GM18517 (cell line): ENCODE data around the gene SUPT5H.

Experiments used
- ATAC-seq: cut with Tn5 transposase; IDR thresholded peaks from one replicate; pipeline ENCODE4 v1.9.1; 2021; ENCODE audit warnings: mild to moderate bottlenecking, moderate library complexity; ENCODE audit not compliant: unreplicated experiment

Gene SUPT5H

GRCh38 chr19:39518458-39518857 is 73.1 kb downstream of the SUPT5H start:
- no peak for ATAC-seq

- no peak for ATAC-seq
Observed at GRCh38 chr19:39518975-39519374, 73.6 kb downstream of the SUPT5H start.

- no peak for ATAC-seq
Observed at GRCh38 chr19:39520541-39521484, 75.4 kb downstream of the SUPT5H start.

- no peak for ATAC-seq
Observed at GRCh38 chr19:39524495-39524894, 79.1 kb downstream of the SUPT5H start.

GRCh38 chr19:39525205-39525604 is 79.8 kb downstream of the SUPT5H start:
- no peak for ATAC-seq
